HTERT RPE-1 (cell line): ENCODE results near the gene NTN1.
"Not testable (repeated sequence)": the region's sequence is repeated elsewhere in the genome, so short reads cannot be mapped to it uniquely, and the experiment has no call there.

Experiments used
- in situ Hi-C: fragments of 300-500 bp; cut with MboI; formaldehyde crosslinking; loops from 4 replicates; pipeline ENCODE4 v1.14.3; 2020; ENCODE audit warnings: low sequenced_read_pairs

NTN1 gene

GRCh38 chr17:9241371-9241712, 220.0 kb downstream of the NTN1 start:
- in situ Hi-C loops: no loop called here

DNA sequence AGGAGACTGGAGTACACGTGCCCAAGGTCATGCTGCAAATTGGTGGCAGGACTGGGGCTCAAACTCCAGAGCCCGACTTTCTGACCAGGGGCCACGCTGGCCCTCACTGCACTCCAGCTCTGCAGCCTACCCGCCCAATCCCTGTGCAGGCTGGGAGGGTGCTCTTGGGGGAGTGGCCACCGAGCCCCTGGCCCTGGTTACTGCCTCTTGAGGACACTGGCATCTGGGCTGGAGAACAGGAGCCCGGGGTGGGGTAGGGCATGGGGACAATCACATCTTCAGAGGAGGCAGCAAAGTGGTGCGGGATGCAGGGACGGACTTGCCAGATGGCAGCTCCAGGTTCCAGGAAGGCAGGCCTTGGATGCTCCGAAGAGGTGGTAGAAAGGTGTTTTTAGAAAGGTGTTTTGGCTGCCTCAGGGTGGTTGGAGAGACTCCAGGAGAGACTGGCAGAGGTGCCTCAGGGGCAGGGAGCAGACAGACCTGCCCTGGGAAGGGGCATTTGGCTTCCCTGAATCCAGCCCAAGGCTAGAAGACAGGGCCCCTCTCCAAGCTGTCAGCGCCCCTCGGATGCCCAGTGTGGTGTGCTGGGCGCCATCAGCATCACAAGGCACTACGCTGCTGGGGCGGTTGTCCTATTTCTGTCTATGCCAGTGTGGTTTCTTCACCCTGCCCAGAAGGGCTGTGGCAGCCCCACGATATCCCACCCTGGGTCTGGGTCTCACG, 220.6 kb downstream of the NTN1 start:
- in situ Hi-C loops: no loop called here

GRCh38 chr17:9242497-9242881, 221.2 kb downstream of the NTN1 start:
- in situ Hi-C loops: no loop called here

- in situ Hi-C loops: no loop called here
These were observed 221.7 kb downstream of the NTN1 start for GRCh38 chr17:9242983-9243382.

DNA sequence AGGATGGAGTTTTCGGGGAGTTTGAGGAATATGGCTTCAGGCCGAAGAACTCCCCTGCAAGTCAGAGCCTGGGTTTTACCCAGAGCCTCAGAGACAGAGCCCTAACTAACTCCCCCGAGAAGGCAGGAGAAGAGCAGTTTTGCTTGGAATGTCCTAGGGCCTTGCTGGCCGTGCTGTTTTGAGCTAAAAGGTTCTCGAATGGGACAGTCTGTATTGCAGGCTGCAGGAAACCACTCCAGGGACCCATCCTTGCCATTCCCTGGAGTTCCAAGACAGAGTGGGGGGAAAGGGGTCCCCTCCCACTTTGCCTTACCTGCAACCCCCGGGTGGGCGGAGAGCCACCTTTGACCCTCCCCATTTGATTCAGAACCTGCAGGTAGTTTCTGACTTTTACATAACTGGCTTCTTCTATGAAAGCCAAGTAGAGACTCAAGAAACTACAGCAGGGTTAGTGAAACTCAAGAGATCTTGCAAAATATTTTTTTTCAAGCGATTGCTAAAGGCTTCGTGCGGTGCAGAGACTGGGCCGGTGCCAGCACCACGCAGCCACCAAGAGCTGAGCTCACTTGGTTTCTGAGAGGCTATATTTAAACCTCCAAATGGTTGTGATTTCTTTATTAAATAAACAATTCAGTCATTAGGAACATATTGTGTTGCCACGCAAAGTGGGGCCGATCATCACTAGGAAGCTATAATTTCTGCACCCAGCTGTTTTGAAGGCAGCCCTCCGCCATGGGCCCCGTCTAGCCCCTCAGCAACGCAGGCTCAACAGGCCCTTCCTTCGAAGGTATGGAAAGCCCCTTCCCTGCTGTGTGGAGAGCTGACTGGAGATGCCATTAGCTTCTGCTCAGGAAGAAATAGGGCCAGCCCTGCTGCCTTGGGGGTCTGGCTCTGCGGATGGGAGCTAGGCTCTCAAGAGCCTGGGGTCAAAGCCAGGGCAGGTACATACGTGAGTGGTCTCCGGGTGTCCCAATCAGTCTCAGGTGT, 223.0 kb downstream of the NTN1 start:
- in situ Hi-C loops: no loop called here

GRCh38 chr17:9247401-9247938, 226.2 kb downstream of the NTN1 start:
- in situ Hi-C loops: no loop called here

- in situ Hi-C loops: no loop called here
These were observed 228.1 kb downstream of the NTN1 start for GRCh38 chr17:9249245-9249953.

GRCh38 chr17:9251273-9251672, 230.0 kb downstream of the NTN1 start:
- in situ Hi-C loops: no loop called here

DNA sequence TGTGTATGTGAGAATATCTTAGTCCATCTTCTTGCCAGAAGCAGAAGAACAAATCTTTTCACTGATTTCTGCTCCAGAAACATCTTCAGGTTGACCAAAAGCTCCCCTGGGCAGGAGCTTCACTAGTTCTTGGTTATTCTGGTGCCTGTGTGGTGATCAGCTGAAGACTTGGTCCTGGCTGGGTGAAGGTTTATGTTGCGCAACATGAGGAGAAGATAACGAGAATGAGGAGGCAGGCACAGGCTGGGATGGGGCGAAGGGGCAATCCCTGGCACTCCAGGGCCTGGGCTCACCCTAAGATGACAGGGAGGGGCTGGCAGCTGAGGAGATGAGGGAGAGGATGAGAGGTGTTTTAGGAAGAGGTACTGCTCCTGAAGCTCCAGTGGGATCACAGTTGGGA, 232.0 kb downstream of the NTN1 start:
- in situ Hi-C loops: no loop called here

- in situ Hi-C loops: no loop called here
These were observed 233.5 kb downstream of the NTN1 start for GRCh38 chr17:9254841-9255240.

GRCh38 chr17:9255833-9256232, 234.5 kb downstream of the NTN1 start:
- in situ Hi-C loops: no loop called here

DNA sequence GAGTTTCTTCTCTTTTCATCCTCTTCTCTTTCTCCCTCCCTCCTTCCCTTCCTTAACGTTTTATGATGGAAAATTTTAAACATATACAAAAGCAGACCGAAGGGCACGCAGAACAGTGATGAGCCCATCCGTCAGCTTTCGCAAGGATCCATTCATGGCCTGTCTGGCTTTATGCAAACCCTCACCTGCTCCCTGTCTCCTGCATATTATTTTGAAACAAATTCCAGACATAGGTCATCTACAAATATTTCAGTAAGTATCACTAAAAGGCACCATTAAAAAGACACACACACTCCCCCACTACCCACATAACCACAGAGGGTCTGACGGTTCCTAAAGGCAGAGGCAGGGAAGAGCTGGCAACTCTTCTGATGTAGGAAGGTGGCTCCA, 235.0 kb downstream of the NTN1 start:
- in situ Hi-C loops: no loop called here

GRCh38 chr17:9256751-9257629, 235.7 kb downstream of the NTN1 start:
- in situ Hi-C loops: no loop called here

GRCh38 chr17:9257630-9257965, 236.3 kb downstream of the NTN1 start:
- in situ Hi-C loops: not testable (repeated sequence)

- in situ Hi-C loops: no loop called here
These were observed 237.1 kb downstream of the NTN1 start for GRCh38 chr17:9258115-9259015.

GRCh38 chr17:9259419-9259818, 238.1 kb downstream of the NTN1 start:
- in situ Hi-C loops: no loop called here

- in situ Hi-C loops: no loop called here
These were observed 240.0 kb downstream of the NTN1 start for GRCh38 chr17:9261081-9262012.

DNA sequence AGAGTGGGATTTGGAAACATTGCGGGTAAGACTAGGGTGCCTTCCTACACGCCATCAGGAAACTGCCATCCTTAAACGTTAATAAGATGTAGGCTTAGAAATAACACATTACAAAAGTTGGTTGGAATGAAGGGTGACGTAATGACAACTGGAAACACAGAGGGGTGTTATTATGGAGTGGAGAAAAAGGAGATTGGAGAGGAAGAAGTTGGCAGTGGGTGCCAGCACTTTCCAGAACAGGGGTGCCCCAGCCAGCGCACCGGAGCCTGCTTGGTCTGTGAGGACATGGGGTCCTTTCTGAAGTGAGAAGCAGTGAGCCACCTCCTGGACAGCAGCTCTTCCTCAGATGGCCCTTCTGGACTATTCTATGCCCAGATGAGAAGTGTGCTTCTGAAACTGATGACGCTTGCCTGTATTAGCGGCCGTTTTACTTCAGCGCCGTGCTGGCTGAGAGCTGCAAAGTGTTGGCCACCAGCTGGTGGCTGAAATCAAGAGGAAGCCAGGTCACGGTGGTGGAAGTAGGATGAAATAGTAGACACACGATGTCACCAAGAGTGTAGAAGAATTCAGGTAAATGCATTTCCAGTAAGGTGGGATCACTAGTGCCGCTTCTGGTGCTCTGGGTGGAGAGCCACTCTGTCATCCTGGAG, 244.8 kb downstream of the NTN1 start:
- in situ Hi-C loops: no loop called here
